ENCODE measurements around the gene CYB5A.
"Not testable (repeated sequence)": the region's sequence is repeated elsewhere in the genome, so short reads cannot be mapped to it uniquely, and the experiment has no call there.

The CYB5A gene

DNA sequence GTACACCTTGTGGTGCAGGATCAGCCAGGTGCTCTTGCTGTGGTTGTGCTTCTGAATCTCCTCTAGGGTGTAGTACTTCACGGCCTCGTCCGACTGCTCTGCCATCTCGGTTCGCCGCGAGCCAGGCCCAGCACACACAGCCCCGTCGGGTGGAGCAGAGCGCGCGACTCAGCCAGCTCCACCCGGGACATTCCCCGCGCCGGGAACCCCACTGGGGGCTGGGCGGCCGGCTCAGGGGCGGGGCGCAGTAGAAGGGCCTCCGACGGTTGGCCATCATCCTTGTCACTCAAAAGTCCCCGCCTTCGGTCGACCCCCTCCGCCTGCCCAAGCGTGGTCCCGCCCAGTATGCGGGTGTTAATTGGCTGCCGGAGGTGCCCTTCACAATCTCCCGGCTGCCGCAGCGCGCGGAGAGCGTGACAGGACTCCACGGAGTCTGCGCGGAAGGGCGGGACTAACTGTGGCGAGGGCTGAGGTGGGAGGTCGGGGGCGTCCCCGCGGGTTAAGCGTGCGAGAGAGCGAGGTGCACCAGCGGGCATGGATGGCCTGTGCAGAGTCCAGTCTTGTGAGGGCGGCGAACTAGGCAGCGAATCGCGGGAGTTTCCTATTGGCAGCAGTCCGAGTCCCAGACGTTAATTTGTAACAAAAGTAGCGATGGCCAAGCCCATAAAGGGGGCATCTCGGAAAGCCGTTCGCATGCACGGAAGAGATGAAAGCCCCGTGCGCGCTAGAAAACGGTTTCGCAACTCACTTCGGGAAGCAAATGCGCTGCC, at the start of gene CYB5A:
TSS of gene CYB5A (minus strand) at position 193 of the 770 bp plus-strand sequence. CDS start at position 105, 88 bp downstream.
- DNase-seq (ENCODE audit: low read depth in 2 of 2), result peak; percentile 95 to 99

DNA sequence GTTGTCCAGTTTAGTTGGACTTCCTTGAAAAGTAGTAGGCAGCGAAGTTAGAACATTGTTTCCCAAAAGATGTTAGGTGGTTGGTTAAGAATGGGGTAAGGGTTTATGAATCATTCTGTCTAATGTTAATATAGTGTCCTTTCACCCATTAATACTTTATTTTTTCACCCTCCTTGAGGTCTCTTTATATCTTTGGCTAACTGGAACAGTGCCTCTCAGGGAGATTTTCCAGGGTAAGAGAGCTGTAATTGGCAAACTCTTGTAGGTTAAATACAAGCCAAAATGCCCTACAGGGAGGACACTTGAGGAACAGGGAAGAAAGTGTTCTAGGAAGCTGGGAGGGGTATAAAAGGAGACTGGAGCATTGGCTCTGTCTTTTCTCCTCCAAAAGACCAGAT, 46.1 kb upstream of the CYB5A start:
- DNase-seq (ENCODE audit: low read depth in 2 of 2), result no peak

- no peak for DNase-seq (ENCODE audit: low read depth in 2 of 2)
Measured at GRCh38 chr18:74337155-74337911, 45.6 kb upstream of the CYB5A start.

GRCh38 chr18:74336656-74337055, 44.9 kb upstream of the CYB5A start:
- no peak for DNase-seq (ENCODE audit: low read depth in 2 of 2)

DNA sequence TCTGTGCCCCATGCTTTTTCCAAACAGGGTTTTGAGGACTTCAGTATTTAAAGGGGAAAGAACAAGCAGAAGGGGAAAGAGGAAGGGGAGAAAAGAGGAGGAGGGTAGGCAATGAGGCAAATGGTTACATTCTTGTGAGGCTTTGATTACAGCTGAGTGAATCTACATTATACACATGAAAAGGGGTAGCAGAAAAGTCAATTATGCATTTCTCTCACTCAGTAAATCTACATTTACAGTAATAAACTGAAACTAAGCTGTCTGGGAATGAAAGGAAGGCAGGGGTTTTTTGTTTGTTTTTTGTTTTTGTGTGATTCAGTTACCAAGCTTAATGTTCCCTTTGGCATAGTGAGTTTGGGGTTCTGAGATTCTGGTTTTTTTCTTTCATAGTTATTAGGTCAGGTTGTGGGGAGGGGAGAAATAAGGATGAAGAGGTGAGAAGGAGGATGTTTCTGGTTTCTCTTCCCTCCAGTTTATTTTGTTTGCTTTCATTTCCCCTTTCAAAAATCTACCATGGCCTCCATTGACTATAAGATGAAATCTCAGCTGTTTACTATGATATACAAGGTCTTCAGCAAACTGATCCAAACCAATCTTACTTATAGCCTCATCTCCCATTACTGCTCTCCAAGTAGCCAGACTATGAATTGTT, 42.6 kb upstream of the CYB5A start:
- no peak for DNase-seq (ENCODE audit: low read depth in 2 of 2)

- DNase-seq (ENCODE audit: low read depth in 2 of 2), result no peak
Measured at GRCh38 chr18:74333091-74333490, 41.3 kb upstream of the CYB5A start.

DNA sequence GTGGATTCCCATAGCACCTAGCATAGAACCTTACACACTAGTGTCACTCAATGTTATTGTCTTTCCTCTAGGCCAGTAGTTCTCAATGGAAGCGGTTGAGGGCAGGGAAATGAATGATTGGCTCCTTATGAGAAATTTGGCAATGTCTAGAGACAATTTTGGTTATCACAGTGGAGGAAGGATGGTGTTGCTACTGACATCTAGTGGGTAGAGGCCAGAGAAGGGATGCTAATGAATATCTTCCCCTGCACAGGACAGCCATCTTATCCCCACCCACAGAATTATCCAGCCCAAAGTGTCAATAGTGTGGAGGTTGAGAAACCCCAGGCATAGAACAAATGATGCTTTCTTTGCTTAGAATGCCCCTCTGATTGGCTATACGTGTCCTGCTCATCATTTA, 39.6 kb upstream of the CYB5A start:
- no peak for DNase-seq (ENCODE audit: low read depth in 2 of 2)

DNA sequence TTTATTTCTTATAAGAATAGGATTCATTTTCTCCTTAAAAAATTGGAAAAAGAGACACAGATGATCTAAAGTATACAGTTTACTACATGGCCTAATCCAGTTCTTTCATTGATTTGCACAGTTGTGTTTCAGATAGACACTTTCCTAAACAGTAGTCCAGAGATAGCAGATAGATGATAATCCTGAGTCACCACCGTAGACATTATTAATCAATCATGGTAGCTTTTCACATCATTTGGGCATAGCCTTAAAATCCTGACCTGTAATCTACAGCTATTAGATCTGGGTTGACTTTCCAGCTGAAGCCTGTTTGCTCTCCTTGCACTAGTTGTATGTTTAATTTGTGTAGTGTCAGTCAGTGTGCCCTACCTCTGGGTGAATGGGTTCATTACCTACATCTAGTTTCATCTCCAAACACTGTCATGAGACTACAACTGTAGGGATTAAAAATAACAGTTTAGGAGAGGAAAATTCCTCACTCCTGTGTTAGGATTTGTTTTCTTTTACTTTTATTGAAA, 38.0 kb upstream of the CYB5A start:
- no peak for DNase-seq (ENCODE audit: low read depth in 2 of 2)

DNA sequence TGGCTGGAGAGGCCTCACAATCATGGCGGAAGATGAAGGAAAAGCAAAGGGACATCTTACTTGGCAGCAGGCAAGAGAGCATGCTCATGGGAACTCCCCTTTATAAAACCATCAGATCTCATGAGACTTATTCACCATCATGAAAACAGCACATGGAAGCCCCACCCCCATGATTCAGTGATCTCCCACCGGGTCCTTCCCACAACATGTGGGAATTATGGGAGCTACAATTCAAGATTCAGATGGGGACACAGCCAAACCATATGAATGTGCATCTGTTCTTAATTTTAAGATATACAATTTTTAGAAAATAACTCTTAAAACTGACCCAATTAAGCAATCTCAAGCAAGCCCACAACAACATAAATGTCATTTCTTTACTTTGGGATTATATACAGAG, 36.4 kb upstream of the CYB5A start:
- DNase-seq (ENCODE audit: low read depth in 2 of 2), result no peak

DNA sequence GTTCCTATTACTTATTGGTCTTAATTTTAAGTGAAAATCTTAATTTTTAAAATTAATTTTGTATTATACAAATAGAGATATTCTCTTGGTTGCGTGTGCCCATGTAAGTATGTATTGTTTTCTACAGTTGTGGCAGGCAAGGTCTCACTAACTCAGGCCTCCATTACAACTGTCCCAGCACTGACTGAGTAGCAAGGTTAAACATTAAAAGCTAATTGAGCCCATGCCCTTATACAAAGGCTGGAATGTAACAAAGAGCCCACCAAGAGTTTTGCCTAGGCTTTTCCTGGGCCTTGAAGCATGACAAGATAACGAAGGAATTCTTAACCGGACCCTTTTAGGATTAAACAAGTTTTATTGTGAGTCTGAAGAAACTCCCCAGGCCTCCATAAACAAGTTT, 35.0 kb upstream of the CYB5A start:
- not testable (repeated sequence) for DNase-seq (ENCODE audit: low read depth in 2 of 2)

- DNase-seq (ENCODE audit: low read depth in 2 of 2), result no peak
Measured at GRCh38 chr18:74326231-74326630, 34.5 kb upstream of the CYB5A start.

DNA sequence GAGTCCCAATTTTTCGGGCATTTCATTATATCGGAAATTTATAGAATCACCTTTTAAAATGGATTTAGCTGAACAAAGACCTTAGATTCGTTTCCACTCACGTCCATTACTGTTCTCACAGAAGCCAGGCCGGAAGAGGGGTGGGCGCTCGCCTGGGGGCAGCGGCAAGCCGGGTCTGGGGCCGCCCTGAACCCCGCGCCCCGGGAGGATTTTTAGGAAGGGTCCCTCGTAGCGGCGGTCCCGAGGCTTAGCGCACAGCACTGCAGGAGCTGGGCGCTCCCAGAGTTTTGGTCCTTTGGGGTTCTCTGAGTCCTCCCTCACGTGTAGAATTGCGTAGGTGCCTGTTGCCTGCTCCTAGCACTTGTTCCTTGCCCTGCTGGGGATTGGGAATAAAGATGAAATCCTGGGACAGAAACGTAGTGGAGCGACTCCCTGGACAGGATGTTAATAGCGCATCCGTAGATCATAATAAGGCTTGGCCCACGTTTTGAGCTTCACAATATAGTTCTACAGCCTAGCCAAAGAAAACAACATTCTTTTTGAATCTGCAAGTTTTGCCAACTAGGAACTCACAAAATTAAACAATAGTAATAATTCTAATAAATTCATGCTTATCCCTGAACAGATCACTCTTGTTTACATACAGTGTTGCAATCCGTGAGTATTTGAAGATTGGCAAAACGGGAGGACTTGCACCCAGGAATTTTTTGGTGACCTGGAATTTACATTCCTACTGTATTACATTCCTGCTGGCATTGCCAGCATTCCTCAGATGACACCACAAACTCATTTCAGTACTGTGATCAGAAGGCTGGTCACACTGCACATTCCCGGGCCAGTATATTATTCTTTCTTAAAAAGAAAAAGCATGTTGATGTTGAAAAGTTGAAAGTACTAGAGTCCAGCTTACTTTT, 24.8 kb upstream of the CYB5A start:
- no peak for DNase-seq (ENCODE audit: low read depth in 2 of 2)

- no peak for DNase-seq (ENCODE audit: low read depth in 2 of 2)
Measured at GRCh38 chr18:74315464-74316256, 23.9 kb upstream of the CYB5A start, which contains the start of gene C18orf63. C18orf63 (plus strand) TSS chr18:74315839; CDS start chr18:74317866, 2,027 bp downstream.

DNA sequence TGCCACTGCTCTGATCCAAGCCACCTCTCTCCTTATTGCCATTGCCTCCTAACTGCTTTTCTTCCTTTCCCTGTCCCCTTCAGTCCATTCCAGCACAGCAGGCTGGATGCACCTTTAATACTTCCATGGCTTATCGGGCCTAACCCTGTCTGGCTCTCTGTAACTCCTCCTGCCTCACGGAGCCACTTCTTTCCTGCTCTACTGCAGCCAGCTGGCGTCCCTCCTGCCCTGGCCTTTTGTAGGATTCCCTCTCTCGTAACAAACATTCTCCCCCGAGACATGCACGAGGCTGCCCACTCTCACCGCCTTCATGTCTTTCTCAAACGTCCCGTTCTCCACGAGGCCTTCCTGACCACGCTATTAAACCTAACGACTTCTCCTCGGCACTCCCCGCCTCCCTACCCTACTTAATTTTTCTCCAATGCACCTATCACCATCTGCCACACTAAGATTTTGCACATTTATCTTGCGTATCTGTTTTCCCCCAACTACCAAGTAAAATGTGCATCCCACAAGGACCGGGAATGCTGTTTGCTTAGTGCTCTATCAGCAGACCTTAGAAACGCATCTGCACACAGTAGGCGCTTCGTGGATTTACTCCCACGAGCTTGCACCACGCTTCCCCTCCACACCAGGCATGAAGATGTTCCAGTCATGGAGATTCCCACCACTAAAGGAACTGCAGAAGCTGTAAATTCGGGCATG, 23.1 kb upstream of the CYB5A start:
- DNase-seq (ENCODE audit: low read depth in 2 of 2), result no peak

DNA sequence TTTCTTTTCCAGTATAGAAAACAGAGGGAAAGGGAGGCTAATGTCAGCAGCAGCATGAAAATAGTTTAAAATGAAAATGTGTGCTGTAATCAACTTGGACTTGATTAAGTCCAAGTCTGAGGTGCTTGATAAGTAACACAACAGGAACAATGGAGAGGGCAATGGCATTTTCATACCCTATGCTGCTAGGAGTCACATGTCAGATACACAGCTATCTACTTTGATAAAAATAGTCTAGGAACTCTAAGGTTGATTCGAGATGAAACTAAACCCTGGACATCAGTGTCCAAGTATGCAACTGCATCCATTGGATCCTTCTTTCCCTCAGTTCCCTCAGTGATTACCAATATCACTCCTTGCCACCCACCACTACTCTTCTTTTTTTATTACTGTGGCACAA, 19.2 kb upstream of the CYB5A start:
- DNase-seq (ENCODE audit: low read depth in 2 of 2), result no peak

- DNase-seq (ENCODE audit: low read depth in 2 of 2), result no peak
Measured at GRCh38 chr18:74310411-74310810, 18.6 kb upstream of the CYB5A start.

GRCh38 chr18:74303936-74304335, 12.2 kb upstream of the CYB5A start:
- no peak for DNase-seq (ENCODE audit: low read depth in 2 of 2)

DNA sequence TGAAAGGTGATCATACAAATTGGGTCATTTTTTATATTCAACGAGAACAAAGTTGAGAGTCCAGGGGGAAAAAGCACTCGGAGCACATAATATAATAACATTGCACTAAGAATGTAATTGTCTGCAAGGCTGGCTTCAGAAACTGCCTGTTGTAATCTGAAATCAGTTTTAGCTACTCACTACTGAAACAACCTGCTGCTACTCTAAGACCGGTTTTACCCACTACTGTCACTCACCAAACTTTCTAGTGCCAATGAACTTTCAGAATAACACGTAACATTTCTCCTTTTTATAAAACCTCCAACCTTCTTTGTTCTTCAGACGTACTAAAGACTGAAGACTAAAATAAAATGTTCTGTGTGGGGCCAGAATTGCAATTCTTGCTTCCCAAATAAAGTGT, 11.5 kb upstream of the CYB5A start:
- DNase-seq (ENCODE audit: low read depth in 2 of 2), result no peak

GRCh38 chr18:74299746-74300145, 8.0 kb upstream of the CYB5A start:
- no peak for DNase-seq (ENCODE audit: low read depth in 2 of 2)

DNA sequence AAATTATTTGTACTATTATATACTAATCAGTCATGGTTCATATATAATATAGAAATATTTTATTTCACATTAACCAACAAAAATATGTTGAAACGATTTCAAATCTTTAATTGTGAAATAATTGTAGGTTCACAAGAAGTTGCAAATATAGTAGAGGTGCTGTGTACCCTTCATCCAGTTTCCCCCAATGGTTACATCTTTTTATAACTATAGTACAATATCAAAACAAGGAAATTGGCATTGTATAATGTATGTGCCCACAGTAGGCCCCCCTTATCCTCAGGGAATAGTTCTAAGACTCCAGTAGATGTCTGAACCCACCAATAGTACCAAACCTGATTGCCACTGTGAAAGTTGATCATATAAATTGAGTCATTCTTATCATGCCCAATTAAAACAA, 7.4 kb upstream of the CYB5A start:
- no peak for DNase-seq (ENCODE audit: low read depth in 2 of 2)

All from stimulated activated CD4-positive, alpha-beta T cell treated with anti-CD3 and anti-CD28 coated beads, Interleukin-12 subunit alpha, Interleukin-12 subunit beta, amount 100 ng/mL, for 24 hours (primary cell).